OCI-LY7 (cell line): ENCODE measurements around the gene CDC42BPA.

ENCODE experiments used
- EZH2phosphoT487 ChIP-seq: fragments of 200-600 bp; sonication (generic); IDR thresholded peaks from 2 replicates; pipeline ENCODE4 v1.6.1; 2018; ENCODE audit warnings: low read depth, borderline replicate concordance, mild to moderate bottlenecking, mixed run types, antibody characterized with exemption, low read length, moderate library complexity, mixed read lengths
- TF ChIP-seq, protein P1 (sequence below): fragments of 200-600 bp; sonication (generic); conservative IDR thresholded peaks from 2 replicates; pipeline ENCODE4 v1.5.1; 2014; ENCODE audit warnings: mild to moderate bottlenecking, antibody characterized with exemption, low read length, moderate library complexity, mixed read lengths

DNA sequence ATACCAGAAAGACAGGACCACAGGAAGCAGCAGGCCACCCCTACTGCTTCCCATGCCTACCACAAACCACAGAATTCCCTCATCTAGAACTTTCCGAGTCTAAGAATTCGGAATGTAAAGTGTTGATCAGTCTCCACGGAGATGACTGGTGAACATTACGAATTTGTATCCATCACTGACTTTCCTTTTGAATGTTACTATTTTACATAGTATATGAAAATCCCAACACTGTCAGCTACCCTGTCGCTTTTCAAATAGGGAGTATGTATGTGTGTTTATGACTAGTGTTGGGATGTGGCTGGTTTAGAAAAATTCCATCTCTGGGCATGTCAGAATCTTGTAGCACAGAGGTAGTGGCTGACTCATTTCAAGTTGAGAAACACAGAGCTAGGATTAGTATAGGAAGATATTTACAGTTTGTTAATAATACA is 260.0 kb downstream of the CDC42BPA start:
- no peak for TF ChIP-seq EZH2phosphoT487
- TF ChIP-seq, protein P1, sequence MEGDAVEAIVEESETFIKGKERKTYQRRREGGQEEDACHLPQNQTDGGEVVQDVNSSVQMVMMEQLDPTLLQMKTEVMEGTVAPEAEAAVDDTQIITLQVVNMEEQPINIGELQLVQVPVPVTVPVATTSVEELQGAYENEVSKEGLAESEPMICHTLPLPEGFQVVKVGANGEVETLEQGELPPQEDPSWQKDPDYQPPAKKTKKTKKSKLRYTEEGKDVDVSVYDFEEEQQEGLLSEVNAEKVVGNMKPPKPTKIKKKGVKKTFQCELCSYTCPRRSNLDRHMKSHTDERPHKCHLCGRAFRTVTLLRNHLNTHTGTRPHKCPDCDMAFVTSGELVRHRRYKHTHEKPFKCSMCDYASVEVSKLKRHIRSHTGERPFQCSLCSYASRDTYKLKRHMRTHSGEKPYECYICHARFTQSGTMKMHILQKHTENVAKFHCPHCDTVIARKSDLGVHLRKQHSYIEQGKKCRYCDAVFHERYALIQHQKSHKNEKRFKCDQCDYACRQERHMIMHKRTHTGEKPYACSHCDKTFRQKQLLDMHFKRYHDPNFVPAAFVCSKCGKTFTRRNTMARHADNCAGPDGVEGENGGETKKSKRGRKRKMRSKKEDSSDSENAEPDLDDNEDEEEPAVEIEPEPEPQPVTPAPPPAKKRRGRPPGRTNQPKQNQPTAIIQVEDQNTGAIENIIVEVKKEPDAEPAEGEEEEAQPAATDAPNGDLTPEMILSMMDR: no peak
